GM12891 (cell line): ENCODE results near the gene ACOT8.

Source experiments
- PAX5 ChIP-seq: IDR thresholded peaks from 2 replicates; pipeline ENCODE4 v1.6.1; 2011; ENCODE audit warnings: low read length, moderate library complexity, mild to moderate bottlenecking; ENCODE audit not compliant: insufficient read depth, severe bottlenecking
- POLR2A ChIP-seq: IDR thresholded peaks from 2 replicates; pipeline ENCODE4 v1.6.1; 2011; ENCODE audit warnings: low read depth, low read length, control low read depth
- POLR2AphosphoS5 ChIP-seq: IDR thresholded peaks from 2 replicates; pipeline ENCODE4 v1.6.1; 2011; ENCODE audit warnings: low read depth, low read length, control low read depth
- SPI1 ChIP-seq: IDR thresholded peaks from 2 replicates; pipeline ENCODE4 v1.6.1; 2011; ENCODE audit warnings: low read depth, low read length, control low read depth
- TAF1 ChIP-seq: IDR thresholded peaks from 2 replicates; pipeline ENCODE4 v1.6.1; 2011; ENCODE audit warnings: low read depth, low read length, control low read depth

DNA sequence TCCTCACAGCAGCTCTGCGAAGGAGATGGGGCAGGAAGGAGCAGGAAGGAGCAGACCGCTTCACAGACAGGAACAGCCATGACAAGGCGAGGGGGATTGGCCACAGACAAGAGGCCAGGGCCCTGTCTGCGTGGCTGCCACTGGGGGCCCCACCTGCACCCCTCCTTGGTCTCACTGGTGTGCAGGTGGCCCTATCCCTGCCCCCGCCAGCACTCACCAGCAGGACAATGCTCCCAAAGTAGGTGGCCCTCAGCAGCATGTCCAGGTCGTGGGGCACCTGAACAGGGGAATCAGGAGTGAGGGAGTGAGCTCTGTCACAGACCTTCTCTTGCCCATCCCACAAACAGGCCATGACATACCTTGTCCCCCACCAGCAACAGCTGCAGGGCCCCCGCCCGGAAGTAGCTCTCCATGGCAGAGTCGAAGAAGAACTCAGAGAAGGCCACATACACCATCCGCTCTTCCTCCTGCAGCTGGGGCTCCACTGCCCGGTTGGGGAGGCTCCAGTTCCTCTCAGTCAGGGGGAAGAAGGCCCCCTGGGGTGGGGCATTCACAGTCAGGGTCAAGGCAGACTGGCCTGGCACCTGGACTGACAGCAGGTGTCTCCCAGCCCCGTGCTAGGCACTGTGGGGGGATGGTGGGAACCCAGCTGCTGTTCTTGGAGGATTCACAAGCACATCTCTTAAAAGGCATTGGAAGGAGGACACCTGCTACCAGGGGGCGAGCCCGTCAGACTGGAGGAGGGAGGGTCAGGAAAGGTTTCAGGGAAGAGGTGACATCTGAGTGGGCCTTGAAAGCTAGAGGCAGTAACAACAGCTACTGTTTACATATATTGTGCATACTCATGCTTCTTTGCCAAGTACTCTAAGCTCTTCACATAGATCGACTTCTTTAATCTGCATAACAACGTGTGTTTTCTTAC, 47.7 kb upstream of the ACOT8 start:
- no peak for TF ChIP-seq POLR2A
- no peak for TF ChIP-seq SPI1
- TF ChIP-seq POLR2AphosphoS5, result no peak
- no peak for TF ChIP-seq PAX5
- TF ChIP-seq TAF1, result no peak
